Left lung (tissue), 10 donors: ENCODE results near the gene REEP1. TPM values are rescaled to one million over a fixed set of nuclear protein-coding genes. Genes with fewer than 3 reads are reported as not detected.
A peak's percentile ranks its signal among the peaks of the same experiment; 100 is the strongest.

Source experiments
- ATAC-seq: fragments of 200-7000 bp; cut with Tn5 transposase; one replicate; pipeline ENCODE4 v1.9.1; 2020; ENCODE audit warnings: moderate library complexity
- DNase-seq, 4 donors: peaks; one replicate each; pipeline ENCODE4 v3.0.0-alpha.2; 2013 to 2020
- H3K27ac ChIP-seq, 2 donors: fragments of 200-600 bp; sonication (generic) in 1 of 2; one replicate each; pipeline versions ENCODE4 v1.5.0 to v1.8.0; 2020 to 2021
- H3K27me3 ChIP-seq, 2 donors: fragments of 200-600 bp; sonication (generic) in 1 of 2; one replicate each; pipeline versions ENCODE4 v1.5.0 to v1.8.0; 2020 to 2021
- H3K36me3 ChIP-seq, 2 donors: fragments of 200-600 bp; sonication (generic) in 1 of 2; one replicate each; pipeline versions ENCODE4 v1.5.0 to v1.8.0; 2020 to 2021
- H3K4me1 ChIP-seq, 2 donors: fragments of 200-600 bp; one replicate each; pipeline ENCODE4 v1.8.0; 2021
- H3K4me3 ChIP-seq, 2 donors: fragments of 200-600 bp; sonication (generic) in 1 of 2; one replicate each; pipeline versions ENCODE4 v1.5.0 to v1.8.0; 2020 to 2021; ENCODE audit warnings: mild to moderate bottlenecking in 1 of 2
- H3K9me3 ChIP-seq, 2 donors: fragments of 200-600 bp; sonication (generic) in 1 of 2; one replicate each; pipeline versions ENCODE4 v1.5.0 to v1.8.0; 2020 to 2021
- CTCF ChIP-seq, 2 donors: fragments of 200-600 bp; sonication (generic) in 1 of 2; IDR thresholded peaks; one replicate each; pipeline versions ENCODE4 v1.5.0 to v1.8.0; 2021; ENCODE audit warnings: antibody characterized with exemption in 2 of 2
- intact Hi-C, 2 donors: fragments of 100-400 bp; cut with DNase I; formaldehyde crosslinking; loops; one replicate each; pipeline versions ENCODE4 v1.11.2 to v1.14.2; 2022
- polyA plus RNA-seq, 6 donors: library from polyadenylated mRNA; unstranded; fragments of 120-200 nt; gene quantifications; one replicate each; pipeline ENCODE4 v1.2.1, GENCODE V29; 2013; ENCODE audit not compliant: insufficient read length in 6 of 6
- total RNA-seq, 2 donors: library from RNA; stranded (reverse); fragmentation: NEBNext Ultra II Directional; extraction: Animal tissue kit (Norgen Biotek cat#: 25700); gene quantifications; one replicate each; pipeline ENCODE4 v1.2.1, GENCODE V29; 2021
- donor health status: DM: no; HTN: yes; CAD: no.
- donor health status: DM: no; HTN: no; CAD: no.

Gene REEP1
- total and polyA plus RNA-seq, 8 donors, result 4.8 to 19.9 (median 17.1) TPM

- DNase-seq (no peak), ATAC-seq (no peak)
- peak overlapping the region; percentile 9 to 57 for H3K27ac ChIP-seq
- H3K9me3 ChIP-seq, result no peaks in the 10 kb centered on the region
- no peak for TF ChIP-seq CTCF (IDR thresholded peaks at IDR 0.05)
- peaks cover 0 to 9% of the 10 kb centered on the region in 2 donors for H3K36me3 ChIP-seq
- peaks cover 9 to 51% of the 10 kb centered on the region in 2 donors for H3K4me1 ChIP-seq
- intact Hi-C loops, result no loop called here
- no peaks in the 10 kb centered on the region for H3K27me3 ChIP-seq
- H3K4me3 ChIP-seq, result no peak overlapping the region
Measured at GRCh38 chr2:86185517-86186212, 151.8 kb downstream of the REEP1 start.

GRCh38 chr2:86176597-86176996 is 160.8 kb downstream of the REEP1 start:
- Histone ChIP-seq H3K9me3 (no peaks in the 10 kb centered on the region), H3K27ac (no peak overlapping the region), H3K4me3 (no peak overlapping the region), H3K27me3 (no peaks in the 10 kb centered on the region), H3K36me3 (peaks cover 0 to 72% of the 10 kb centered on the region in 2 donors), H3K4me1 (peaks cover 0 to 8% of the 10 kb centered on the region in 2 donors)
- DNase-seq (no peak), ATAC-seq (no peak)
- intact Hi-C loops, result no loop called here
- no peak for TF ChIP-seq CTCF (IDR thresholded peaks at IDR 0.05)

- intact Hi-C loops, result no loop called here
- H3K9me3 ChIP-seq, result no peaks in the 10 kb centered on the region
- H3K4me1 ChIP-seq, result peaks cover 0 to 8% of the 10 kb centered on the region in 2 donors
- peaks cover 0 to 75% of the 10 kb centered on the region in 2 donors for H3K36me3 ChIP-seq
- ATAC-seq, result no peak
- H3K27me3 ChIP-seq, result no peaks in the 10 kb centered on the region
- no peak for DNase-seq
- no peak for TF ChIP-seq CTCF (IDR thresholded peaks at IDR 0.05)
- no peak overlapping the region for H3K4me3 ChIP-seq
- no peak overlapping the region for H3K27ac ChIP-seq
Measured at GRCh38 chr2:86175828-86176227, 161.6 kb downstream of the REEP1 start.

GRCh38 chr2:86174445-86174844 is 163.0 kb downstream of the REEP1 start:
- H3K36me3 ChIP-seq, result peaks cover 0 to 75% of the 10 kb centered on the region in 2 donors
- DNase-seq, result no peak
- intact Hi-C loops, result no loop called here
- peaks cover 0 to 8% of the 10 kb centered on the region in 2 donors for H3K4me1 ChIP-seq
- no peaks in the 10 kb centered on the region for H3K9me3 ChIP-seq
- H3K27ac ChIP-seq, result no peak overlapping the region
- no peak overlapping the region for H3K4me3 ChIP-seq
- ATAC-seq, result no peak
- no peak for TF ChIP-seq CTCF (IDR thresholded peaks at IDR 0.05)
- no peaks in the 10 kb centered on the region for H3K27me3 ChIP-seq

- ATAC-seq (no peak), DNase-seq (no peak)
- TF ChIP-seq CTCF (IDR thresholded peaks at IDR 0.05), result no peak
- intact Hi-C loops, result no loop called here
- no peaks in the 10 kb centered on the region for H3K27me3 ChIP-seq
- no peak overlapping the region for H3K4me3 ChIP-seq
- H3K36me3 ChIP-seq, result peaks cover 0 to 75% of the 10 kb centered on the region in 2 donors
- no peak overlapping the region for H3K27ac ChIP-seq
- peaks cover 0 to 8% of the 10 kb centered on the region in 2 donors for H3K4me1 ChIP-seq
- no peaks in the 10 kb centered on the region for H3K9me3 ChIP-seq
Measured at GRCh38 chr2:86172610-86173009, 164.8 kb downstream of the REEP1 start.
